Upper lobe of left lung (tissue), 6 donors: ENCODE measurements around the gene PID1. TPM values are rescaled to one million over a fixed set of nuclear protein-coding genes. Genes with fewer than 3 reads are reported as not detected.
A peak's percentile ranks its signal among the peaks of the same experiment; 100 is the strongest.

ENCODE experiments used
- ATAC-seq, 2 donors: fragments of 200-7000 bp; cut with Tn5 transposase; one replicate each; pipeline ENCODE4 v1.9.1; 2022; ENCODE audit warnings: mild to moderate bottlenecking in 2 of 2, moderate library complexity in 2 of 2; ENCODE audit not compliant: low FRiP score in 2 of 2
- DNase-seq, 2 donors: peaks; one replicate each; pipeline ENCODE4 v3.0.0-alpha.2; 2019 to 2020
- H3K27ac ChIP-seq, 4 donors: fragments of 200-600 bp; sonication (generic); one replicate each; pipeline ENCODE4 v1.5.1; 2016 to 2019
- H3K27me3 ChIP-seq, 4 donors: fragments of 200-600 bp; sonication (generic); one replicate each; pipeline ENCODE4 v1.5.1; 2017 to 2019
- H3K36me3 ChIP-seq, 4 donors: fragments of 200-600 bp; sonication (generic); one replicate each; pipeline ENCODE4 v1.5.1; 2016 to 2019
- H3K4me1 ChIP-seq, 4 donors: fragments of 200-600 bp; sonication (generic); one replicate each; pipeline ENCODE4 v1.5.1; 2018 to 2019
- H3K4me3 ChIP-seq, 4 donors: fragments of 200-600 bp; sonication (generic); one replicate each; pipeline ENCODE4 v1.5.1; 2017 to 2019; ENCODE audit warnings: mild to moderate bottlenecking in 2 of 4, moderate library complexity in 1 of 4
- H3K9me3 ChIP-seq, 4 donors: fragments of 200-600 bp; sonication (generic); one replicate each; pipeline ENCODE4 v1.5.1; 2018 to 2019
- CTCF ChIP-seq, 6 experiments: fragments of 450-650 bp in 4 of 6; fragments of 200-600 bp in 2 of 6; sonication (generic) in 2 of 6; IDR thresholded peaks; one replicate each; pipeline ENCODE4 v1.5.1; 2016 to 2019; ENCODE audit warnings: antibody characterized with exemption in 6 of 6
- EP300 ChIP-seq, 4 donors: sonication (generic); formaldehyde crosslinking; IDR thresholded peaks; one replicate each; pipeline ENCODE4 v1.5.1; 2017; ENCODE audit warnings: antibody characterized with exemption in 4 of 4, control low read depth in 2 of 4
- POLR2A ChIP-seq, 4 donors: fragments of 450-650 bp; IDR thresholded peaks; one replicate each; pipeline ENCODE4 v1.5.1; 2016 to 2017; ENCODE audit warnings: antibody characterized with exemption in 4 of 4, mild to moderate bottlenecking in 2 of 4
- POLR2AphosphoS5 ChIP-seq, 2 donors: sonication (generic); formaldehyde crosslinking; IDR thresholded peaks; one replicate each; pipeline ENCODE4 v1.5.1; 2017; ENCODE audit warnings: antibody characterized with exemption in 2 of 2
- WGBS, 2 donors: methylation state at CpG; one replicate each; pipeline ENCODE4 v1.1.5; 2017 to 2018; 5-methylcytosine and 5-hydroxymethylcytosine counted together
- total RNA-seq, 6 donors: library from RNA; depleted of rRNA in 4 of 6; stranded (reverse); fragments of >200 nt in 4 of 6; gene quantifications; one replicate each; pipeline versions ENCODE4 v1.1.0 to v1.2.1, GENCODE V29; 2016 to 2021
- donor health status: DM: no; HTN: no; CAD: no; lungs with moderate emphysema.
- donor health status: DM: no; HTN: yes; CAD: no; lungs with severe emphysema.

Gene PID1
- total RNA-seq, 6 donors from 2014 or later: 20.8 to 59.7 (median 39.8) TPM

GRCh38 chr2:229220254-229220653 is 50.8 kb downstream of the PID1 start:
- no peaks in the 10 kb centered on the region for H3K4me1 ChIP-seq
- TF ChIP-seq EP300 (IDR thresholded peaks at IDR 0.05) (no peak), POLR2AphosphoS5 (IDR thresholded peaks at IDR 0.05) (no peak), CTCF (IDR thresholded peaks at IDR 0.05) (no peak), POLR2A (IDR thresholded peaks at IDR 0.05) (no peak)
- H3K36me3 ChIP-seq: no peaks in the 10 kb centered on the region
- H3K4me3 ChIP-seq: no peak overlapping the region
- 64 to 76% methylated on average over 2 to 4 of the region's 4 CpGs for WGBS, 2 donors
- no peaks in the 10 kb centered on the region for H3K27me3 ChIP-seq
- ATAC-seq (no peak), DNase-seq (no peak)
- H3K9me3 ChIP-seq: no peaks in the 10 kb centered on the region
- H3K27ac ChIP-seq: no peak overlapping the region

GRCh38 chr2:229218329-229218921 is 52.7 kb downstream of the PID1 start:
- Histone ChIP-seq H3K4me1 (no peaks in the 10 kb centered on the region), H3K27me3 (no peaks in the 10 kb centered on the region), H3K27ac (no peak overlapping the region), H3K36me3 (no peaks in the 10 kb centered on the region), H3K4me3 (no peak overlapping the region), H3K9me3 (no peaks in the 10 kb centered on the region)
- ATAC-seq (no peak), DNase-seq (no peak)
- 64 to 84% methylated on average over 3 of the region's 3 CpGs for WGBS, 2 donors
- TF ChIP-seq POLR2AphosphoS5 (IDR thresholded peaks at IDR 0.05) (no peak), POLR2A (IDR thresholded peaks at IDR 0.05) (no peak), EP300 (IDR thresholded peaks at IDR 0.05) (no peak), CTCF (IDR thresholded peaks at IDR 0.05) (no peak)

GRCh38 chr2:229212241-229212640 is 58.8 kb downstream of the PID1 start:
- Histone ChIP-seq H3K36me3 (no peaks in the 10 kb centered on the region), H3K4me3 (no peak overlapping the region), H3K27me3 (no peaks in the 10 kb centered on the region), H3K27ac (no peak overlapping the region), H3K9me3 (no peaks in the 10 kb centered on the region), H3K4me1 (no peaks in the 10 kb centered on the region)
- no peak for ATAC-seq
- WGBS, 2 donors: 0% methylated on average over 1 of the region's 1 CpG
- TF ChIP-seq POLR2A (IDR thresholded peaks at IDR 0.05) (no peak), CTCF (IDR thresholded peaks at IDR 0.05) (no peak), POLR2AphosphoS5 (IDR thresholded peaks at IDR 0.05) (no peak), EP300 (IDR thresholded peaks at IDR 0.05) (peak in 2 of 4 donors; percentile 32 to 44)
- DNase-seq: no peak

GRCh38 chr2:229210641-229211040 is 60.4 kb downstream of the PID1 start:
- 87 to 93% methylated on average over 4 of the region's 4 CpGs for WGBS, 2 donors
- H3K4me3 ChIP-seq: no peak overlapping the region

More at GRCh38 chr2:229210641-229211040, 60.4 kb downstream of the PID1 start:
- ATAC-seq (no peak), DNase-seq (no peak)
- TF ChIP-seq CTCF (IDR thresholded peaks at IDR 0.05): no peak
- no peak for TF ChIP-seq EP300 (IDR thresholded peaks at IDR 0.05)
- TF ChIP-seq POLR2A (IDR thresholded peaks at IDR 0.05): no peak
- TF ChIP-seq POLR2AphosphoS5 (IDR thresholded peaks at IDR 0.05): no peak
- Histone ChIP-seq H3K9me3 (no peaks in the 10 kb centered on the region), H3K27ac (no peak overlapping the region), H3K4me1 (no peaks in the 10 kb centered on the region), H3K27me3 (no peaks in the 10 kb centered on the region), H3K36me3 (no peaks in the 10 kb centered on the region)
